WTC11 (cell line): ENCODE data around the gene GDF11. TPM values are rescaled to one million over a fixed set of nuclear protein-coding genes. Genes with fewer than 3 reads are reported as not detected.

Experiments
- ATAC-seq: fragments of 200-7000 bp; cut with Tn5 transposase; 2 replicates; pipeline ENCODE4 v1.10.0; 2021; ENCODE audit warnings: mild to moderate bottlenecking, moderate library complexity
- CTCF ChIA-PET: fragments of 300-600 bp; sonication (Branson Sonifier 250); formaldehyde crosslinking; loops from one replicate; lab custom pipeline; 2021; ENCODE audit warnings: antibody characterized with exemption; lab: Charles Lee
- POLR2A ChIA-PET: fragments of 350-600 bp; sonication (Branson Sonifier 250); formaldehyde crosslinking; loops from one replicate; lab custom pipeline; 2021; ENCODE audit warnings: antibody characterized with exemption; lab: Charles Lee
- DNase-seq: peaks from one replicate; pipeline ENCODE4 v3.0.0; 2021; ENCODE audit warnings: low spot score
- H3K27ac Mint-ChIP-seq: 2 replicates; pipeline ENCODE4 v1.8.0; 2021; ENCODE audit warnings: mixed read lengths
- H3K27me3 Mint-ChIP-seq: 2 replicates; pipeline ENCODE4 v1.8.0; 2021; ENCODE audit warnings: low read depth, mild to moderate bottlenecking, moderate library complexity, mixed read lengths
- H3K36me3 Mint-ChIP-seq: 2 replicates; pipeline ENCODE4 v1.8.0; 2021; ENCODE audit warnings: mixed read lengths
- H3K4me1 Mint-ChIP-seq: 2 replicates; pipeline ENCODE4 v1.8.0; 2022; ENCODE audit warnings: mixed read lengths
- H3K4me3 Mint-ChIP-seq: 2 replicates; pipeline ENCODE4 v1.8.0; 2021; ENCODE audit warnings: mild to moderate bottlenecking, moderate library complexity, mixed read lengths
- H3K9me3 Mint-ChIP-seq: 2 replicates; pipeline ENCODE4 v1.8.0; 2021; ENCODE audit warnings: mixed read lengths
- CBFB ChIP-seq: sonication (generic); formaldehyde crosslinking; IDR thresholded peaks from 2 replicates; pipeline ENCODE4 v1.8.1; 2022; ENCODE audit warnings: mild to moderate bottlenecking, low read depth, missing genetic modification reagents
- CREB1 ChIP-seq: sonication (generic); formaldehyde crosslinking; IDR thresholded peaks from 2 replicates; pipeline ENCODE4 v1.8.0; 2023; ENCODE audit warnings: mild to moderate bottlenecking, missing genetic modification reagents
- CREM ChIP-seq: sonication (generic); formaldehyde crosslinking; IDR thresholded peaks from 2 replicates; pipeline ENCODE4 v1.8.1; 2022; ENCODE audit warnings: mild to moderate bottlenecking, missing genetic modification reagents, moderate library complexity
- FOXJ3 ChIP-seq: sonication (generic); formaldehyde crosslinking; IDR thresholded peaks from 2 replicates; pipeline ENCODE4 v1.9.0; 2021; ENCODE audit warnings: missing genetic modification reagents, mild to moderate bottlenecking, borderline replicate concordance
- GTF2I ChIP-seq: fragments of 250-450 bp; sonication (Bioruptor Pico); conservative IDR thresholded peaks from 2 replicates; pipeline ENCODE4 v1.4.0; 2021; ENCODE audit warnings: mild to moderate bottlenecking
- JAZF1 ChIP-seq: fragments of 250-450 bp; sonication (Bioruptor Pico); IDR thresholded peaks from 2 replicates; pipeline ENCODE4 v1.9.0; 2021; ENCODE audit warnings: moderate library complexity, mild to moderate bottlenecking, inconsistent platforms
- KAT7 ChIP-seq: sonication (generic); formaldehyde crosslinking; IDR thresholded peaks from 2 replicates; pipeline ENCODE4 v1.8.1; 2023; ENCODE audit warnings: missing genetic modification reagents, mild to moderate bottlenecking, borderline replicate concordance
- MXD4 ChIP-seq: fragments of 250-450 bp; sonication (Bioruptor Pico); IDR thresholded peaks from 2 replicates; pipeline ENCODE4 v1.8.0; 2021; ENCODE audit warnings: mild to moderate bottlenecking, moderate library complexity, borderline replicate concordance
- MYBL2 ChIP-seq: sonication (generic); formaldehyde crosslinking; IDR thresholded peaks from 2 replicates; pipeline ENCODE4 v1.8.1; 2023; ENCODE audit warnings: mild to moderate bottlenecking, moderate library complexity, missing genetic modification reagents
- NFATC4 ChIP-seq: fragments of 250-450 bp; sonication (Bioruptor Pico); IDR thresholded peaks from 2 replicates; pipeline ENCODE4 v1.9.0; 2021; ENCODE audit warnings: mild to moderate bottlenecking
- OVOL2 ChIP-seq: fragments of 250-450 bp; sonication (Bioruptor Pico); IDR thresholded peaks from 2 replicates; pipeline ENCODE4 v1.9.0; 2021; ENCODE audit warnings: mild to moderate bottlenecking, borderline replicate concordance
- SP1 ChIP-seq: sonication (generic); formaldehyde crosslinking; conservative IDR thresholded peaks from 2 replicates; pipeline ENCODE4 v1.8.1; 2022; ENCODE audit warnings: missing genetic modification reagents
- TEAD1 ChIP-seq: sonication (generic); formaldehyde crosslinking; IDR thresholded peaks from 2 replicates; pipeline ENCODE4 v1.8.0; 2022; ENCODE audit warnings: mild to moderate bottlenecking, missing genetic modification reagents
- ZNF219 ChIP-seq: sonication (generic); formaldehyde crosslinking; IDR thresholded peaks from 2 replicates; pipeline ENCODE4 v1.8.0; 2023; ENCODE audit warnings: missing genetic modification reagents, mild to moderate bottlenecking, borderline replicate concordance
- ZNF263 ChIP-seq: sonication (generic); formaldehyde crosslinking; IDR thresholded peaks from 2 replicates; pipeline ENCODE4 v1.8.1; 2022; ENCODE audit warnings: low read depth, mild to moderate bottlenecking, moderate library complexity, missing genetic modification reagents
- ZNF416 ChIP-seq: fragments of 250-450 bp; sonication (Bioruptor Pico); IDR thresholded peaks from 2 replicates; pipeline ENCODE4 v1.9.0; 2021; ENCODE audit warnings: mild to moderate bottlenecking, inconsistent platforms
- total RNA-seq: library from RNA; stranded (reverse); gene quantifications from 3 replicates; pipeline ENCODE4 v1.2.3, GENCODE V29; 2021
- TF ChIP-seq, protein P1 (sequence below): sonication (generic); formaldehyde crosslinking; conservative IDR thresholded peaks from 2 replicates; pipeline ENCODE4 v1.8.1; 2023; ENCODE audit warnings: mild to moderate bottlenecking, low read depth, missing genetic modification reagents, moderate library complexity
- TF ChIP-seq, protein P2 (sequence below): sonication (generic); formaldehyde crosslinking; IDR thresholded peaks from 2 replicates; pipeline ENCODE4 v1.8.0; 2023; ENCODE audit warnings: missing genetic modification reagents, mild to moderate bottlenecking, borderline replicate concordance
- TF ChIP-seq, protein P3 (sequence below): fragments of 250-450 bp; sonication (Bioruptor Pico); IDR thresholded peaks from 2 replicates; pipeline ENCODE4 v1.9.0; 2021; ENCODE audit warnings: moderate library complexity, mild to moderate bottlenecking, inconsistent platforms, borderline replicate concordance
- TF ChIP-seq, protein P4 (sequence below): fragments of 200-600 bp; IDR thresholded peaks from 2 replicates; pipeline ENCODE4 v1.8.0; 2022; ENCODE audit warnings: antibody characterized with exemption
- TF ChIP-seq, protein P5 (sequence below): sonication (generic); formaldehyde crosslinking; IDR thresholded peaks from 2 replicates; pipeline ENCODE4 v1.8.0; 2022; ENCODE audit warnings: mild to moderate bottlenecking, missing genetic modification reagents
- TF ChIP-seq, protein P6 (sequence below): sonication (generic); formaldehyde crosslinking; IDR thresholded peaks from 2 replicates; pipeline ENCODE4 v1.8.1; 2022; ENCODE audit warnings: low read depth, mild to moderate bottlenecking, moderate library complexity, missing genetic modification reagents, borderline replicate concordance

GDF11 gene
- total RNA-seq, 1 experiment from 2014 or later, result 16.9 TPM

DNA sequence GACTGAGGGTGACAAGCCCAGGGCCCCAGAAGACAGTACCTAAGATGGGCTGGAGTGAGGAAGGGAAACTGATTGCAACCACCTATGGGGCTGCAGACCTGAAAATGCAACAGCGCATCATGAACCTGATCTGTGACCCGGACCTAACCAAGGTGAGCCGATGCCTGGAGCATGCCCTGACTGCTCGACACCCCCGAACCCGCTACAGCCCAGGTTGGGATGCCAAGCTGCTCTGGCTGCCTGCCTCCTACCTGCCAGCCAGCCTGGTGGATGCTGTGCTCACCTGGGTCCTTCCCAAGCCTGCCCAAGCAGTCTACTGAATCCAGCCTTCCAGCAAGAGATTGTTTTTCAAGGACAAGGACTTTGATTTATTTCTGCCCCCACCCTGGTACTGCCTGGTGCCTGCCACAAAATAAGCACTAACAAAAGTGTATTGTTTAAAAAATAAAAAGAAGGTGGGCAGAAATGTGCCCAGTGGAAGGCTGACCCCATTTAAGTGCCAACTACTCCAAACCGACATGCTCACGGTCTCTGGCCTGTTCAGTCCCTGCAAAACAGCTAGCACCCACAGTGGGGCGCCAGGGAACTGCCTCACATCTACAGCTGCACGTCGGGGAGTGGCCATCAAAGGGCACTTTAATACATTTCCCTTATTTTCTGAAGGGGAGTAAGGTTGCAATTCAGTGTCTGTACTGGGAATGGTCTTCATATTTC is 18.5 kb upstream of the GDF11 start:
- peak; percentile 18 for ATAC-seq
- H3K9me3 Mint-ChIP-seq, result no peaks in the 10 kb centered on the region
- peaks cover 16% of the 10 kb centered on the region for H3K4me1 Mint-ChIP-seq
- no peaks in the 10 kb centered on the region for H3K27me3 Mint-ChIP-seq
- no peak overlapping the region for H3K27ac Mint-ChIP-seq
- H3K4me3 Mint-ChIP-seq, result no peak overlapping the region
- CTCF ChIA-PET, result interaction anchor here (0.5 to 10.8 kb wide), 15 partner anchors 9 to 304 kb away, joined by 3 to 160 read pairs (median 4); partner anchors contain the start of genes BLOC1S1, ITGA7, ORMDL2 and RAB5B
- TF ChIP-seq, protein P1, sequence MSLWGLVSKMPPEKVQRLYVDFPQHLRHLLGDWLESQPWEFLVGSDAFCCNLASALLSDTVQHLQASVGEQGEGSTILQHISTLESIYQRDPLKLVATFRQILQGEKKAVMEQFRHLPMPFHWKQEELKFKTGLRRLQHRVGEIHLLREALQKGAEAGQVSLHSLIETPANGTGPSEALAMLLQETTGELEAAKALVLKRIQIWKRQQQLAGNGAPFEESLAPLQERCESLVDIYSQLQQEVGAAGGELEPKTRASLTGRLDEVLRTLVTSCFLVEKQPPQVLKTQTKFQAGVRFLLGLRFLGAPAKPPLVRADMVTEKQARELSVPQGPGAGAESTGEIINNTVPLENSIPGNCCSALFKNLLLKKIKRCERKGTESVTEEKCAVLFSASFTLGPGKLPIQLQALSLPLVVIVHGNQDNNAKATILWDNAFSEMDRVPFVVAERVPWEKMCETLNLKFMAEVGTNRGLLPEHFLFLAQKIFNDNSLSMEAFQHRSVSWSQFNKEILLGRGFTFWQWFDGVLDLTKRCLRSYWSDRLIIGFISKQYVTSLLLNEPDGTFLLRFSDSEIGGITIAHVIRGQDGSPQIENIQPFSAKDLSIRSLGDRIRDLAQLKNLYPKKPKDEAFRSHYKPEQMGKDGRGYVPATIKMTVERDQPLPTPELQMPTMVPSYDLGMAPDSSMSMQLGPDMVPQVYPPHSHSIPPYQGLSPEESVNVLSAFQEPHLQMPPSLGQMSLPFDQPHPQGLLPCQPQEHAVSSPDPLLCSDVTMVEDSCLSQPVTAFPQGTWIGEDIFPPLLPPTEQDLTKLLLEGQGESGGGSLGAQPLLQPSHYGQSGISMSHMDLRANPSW (CRISPR knock-in tag), result no peak
- TF ChIP-seq TEAD1 (CRISPR knock-in tag), result no peak
- no peak for TF ChIP-seq MXD4 (CRISPR knock-in tag)
- TF ChIP-seq SP1 (CRISPR knock-in tag), result no peak
- TF ChIP-seq, protein P2, sequence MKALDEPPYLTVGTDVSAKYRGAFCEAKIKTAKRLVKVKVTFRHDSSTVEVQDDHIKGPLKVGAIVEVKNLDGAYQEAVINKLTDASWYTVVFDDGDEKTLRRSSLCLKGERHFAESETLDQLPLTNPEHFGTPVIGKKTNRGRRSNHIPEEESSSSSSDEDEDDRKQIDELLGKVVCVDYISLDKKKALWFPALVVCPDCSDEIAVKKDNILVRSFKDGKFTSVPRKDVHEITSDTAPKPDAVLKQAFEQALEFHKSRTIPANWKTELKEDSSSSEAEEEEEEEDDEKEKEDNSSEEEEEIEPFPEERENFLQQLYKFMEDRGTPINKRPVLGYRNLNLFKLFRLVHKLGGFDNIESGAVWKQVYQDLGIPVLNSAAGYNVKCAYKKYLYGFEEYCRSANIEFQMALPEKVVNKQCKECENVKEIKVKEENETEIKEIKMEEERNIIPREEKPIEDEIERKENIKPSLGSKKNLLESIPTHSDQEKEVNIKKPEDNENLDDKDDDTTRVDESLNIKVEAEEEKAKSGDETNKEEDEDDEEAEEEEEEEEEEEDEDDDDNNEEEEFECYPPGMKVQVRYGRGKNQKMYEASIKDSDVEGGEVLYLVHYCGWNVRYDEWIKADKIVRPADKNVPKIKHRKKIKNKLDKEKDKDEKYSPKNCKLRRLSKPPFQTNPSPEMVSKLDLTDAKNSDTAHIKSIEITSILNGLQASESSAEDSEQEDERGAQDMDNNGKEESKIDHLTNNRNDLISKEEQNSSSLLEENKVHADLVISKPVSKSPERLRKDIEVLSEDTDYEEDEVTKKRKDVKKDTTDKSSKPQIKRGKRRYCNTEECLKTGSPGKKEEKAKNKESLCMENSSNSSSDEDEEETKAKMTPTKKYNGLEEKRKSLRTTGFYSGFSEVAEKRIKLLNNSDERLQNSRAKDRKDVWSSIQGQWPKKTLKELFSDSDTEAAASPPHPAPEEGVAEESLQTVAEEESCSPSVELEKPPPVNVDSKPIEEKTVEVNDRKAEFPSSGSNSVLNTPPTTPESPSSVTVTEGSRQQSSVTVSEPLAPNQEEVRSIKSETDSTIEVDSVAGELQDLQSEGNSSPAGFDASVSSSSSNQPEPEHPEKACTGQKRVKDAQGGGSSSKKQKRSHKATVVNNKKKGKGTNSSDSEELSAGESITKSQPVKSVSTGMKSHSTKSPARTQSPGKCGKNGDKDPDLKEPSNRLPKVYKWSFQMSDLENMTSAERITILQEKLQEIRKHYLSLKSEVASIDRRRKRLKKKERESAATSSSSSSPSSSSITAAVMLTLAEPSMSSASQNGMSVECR, result no peak
- TF ChIP-seq CREM (CRISPR knock-in tag), result no peak
- TF ChIP-seq, protein P3, sequence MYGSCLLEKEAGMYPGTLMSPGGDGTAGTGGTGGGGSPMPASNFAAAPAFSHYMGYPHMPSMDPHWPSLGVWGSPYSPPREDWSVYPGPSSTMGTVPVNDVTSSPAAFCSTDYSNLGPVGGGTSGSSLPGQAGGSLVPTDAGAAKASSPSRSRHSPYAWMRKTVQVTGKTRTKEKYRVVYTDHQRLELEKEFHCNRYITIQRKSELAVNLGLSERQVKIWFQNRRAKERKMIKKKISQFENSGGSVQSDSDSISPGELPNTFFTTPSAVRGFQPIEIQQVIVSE, result no peak
- TF ChIP-seq ZNF219 (CRISPR knock-in tag), result no peak
- no peak for TF ChIP-seq NFATC4 (CRISPR knock-in tag)
- TF ChIP-seq, all 79 proteins: peak for 0
- peak; percentile 76 for DNase-seq
- POLR2A ChIA-PET, result interaction anchor here (0.5 kb wide), 1 partner anchor 21 kb away, joined by 3 read pairs; no protein-coding TSS in a partner anchor
- H3K36me3 Mint-ChIP-seq, result peaks cover 20% of the 10 kb centered on the region

DNA sequence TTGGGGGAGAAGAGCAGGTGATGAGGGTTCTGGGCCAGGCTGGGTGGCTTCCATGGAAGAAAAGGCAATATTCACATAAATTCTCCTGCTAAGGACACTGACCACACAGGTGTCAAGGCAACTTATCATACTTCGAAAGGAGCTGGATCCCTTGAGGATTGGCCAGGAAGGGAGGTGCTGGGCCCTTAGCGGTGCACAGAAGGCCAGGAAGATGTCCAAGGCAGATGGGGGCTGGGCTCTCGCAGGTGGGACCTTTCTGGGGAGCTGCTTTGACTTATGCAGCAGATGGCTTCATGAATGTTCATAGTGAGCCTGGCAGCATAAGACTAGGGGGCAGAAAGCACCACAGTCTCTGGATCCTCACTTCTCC is 18.0 kb upstream of the GDF11 start:
- Mint-ChIP-seq H3K4me3 (no peak overlapping the region), H3K27me3 (no peaks in the 10 kb centered on the region), H3K27ac (no peak overlapping the region), H3K36me3 (peaks cover 20% of the 10 kb centered on the region), H3K4me1 (peaks cover 16% of the 10 kb centered on the region), H3K9me3 (no peaks in the 10 kb centered on the region)
- ChIA-PET POLR2A (no interaction called here), CTCF (interaction anchor here (0.5 to 10.8 kb wide), 17 partner anchors 9 to 303 kb away, joined by 3 to 160 read pairs (median 4); partner anchors contain the start of genes BLOC1S1, ITGA7, ORMDL2 and RAB5B)
- DNase-seq (no peak), ATAC-seq (no peak)
- TF ChIP-seq MXD4 (CRISPR knock-in tag) (no peak), FOXJ3 (CRISPR knock-in tag) (no peak), JAZF1 (CRISPR knock-in tag) (no peak), CREB1 (CRISPR knock-in tag) (no peak), ZNF263 (CRISPR knock-in tag) (no peak), ZNF416 (CRISPR knock-in tag) (no peak), CBFB (CRISPR knock-in tag) (no peak), GTF2I (CRISPR knock-in tag) (no peak), MYBL2 (no peak), KAT7 (CRISPR knock-in tag) (no peak), OVOL2 (CRISPR knock-in tag) (no peak)
- TF ChIP-seq, protein P4, sequence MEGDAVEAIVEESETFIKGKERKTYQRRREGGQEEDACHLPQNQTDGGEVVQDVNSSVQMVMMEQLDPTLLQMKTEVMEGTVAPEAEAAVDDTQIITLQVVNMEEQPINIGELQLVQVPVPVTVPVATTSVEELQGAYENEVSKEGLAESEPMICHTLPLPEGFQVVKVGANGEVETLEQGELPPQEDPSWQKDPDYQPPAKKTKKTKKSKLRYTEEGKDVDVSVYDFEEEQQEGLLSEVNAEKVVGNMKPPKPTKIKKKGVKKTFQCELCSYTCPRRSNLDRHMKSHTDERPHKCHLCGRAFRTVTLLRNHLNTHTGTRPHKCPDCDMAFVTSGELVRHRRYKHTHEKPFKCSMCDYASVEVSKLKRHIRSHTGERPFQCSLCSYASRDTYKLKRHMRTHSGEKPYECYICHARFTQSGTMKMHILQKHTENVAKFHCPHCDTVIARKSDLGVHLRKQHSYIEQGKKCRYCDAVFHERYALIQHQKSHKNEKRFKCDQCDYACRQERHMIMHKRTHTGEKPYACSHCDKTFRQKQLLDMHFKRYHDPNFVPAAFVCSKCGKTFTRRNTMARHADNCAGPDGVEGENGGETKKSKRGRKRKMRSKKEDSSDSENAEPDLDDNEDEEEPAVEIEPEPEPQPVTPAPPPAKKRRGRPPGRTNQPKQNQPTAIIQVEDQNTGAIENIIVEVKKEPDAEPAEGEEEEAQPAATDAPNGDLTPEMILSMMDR, result no peak
- TF ChIP-seq, protein P5, sequence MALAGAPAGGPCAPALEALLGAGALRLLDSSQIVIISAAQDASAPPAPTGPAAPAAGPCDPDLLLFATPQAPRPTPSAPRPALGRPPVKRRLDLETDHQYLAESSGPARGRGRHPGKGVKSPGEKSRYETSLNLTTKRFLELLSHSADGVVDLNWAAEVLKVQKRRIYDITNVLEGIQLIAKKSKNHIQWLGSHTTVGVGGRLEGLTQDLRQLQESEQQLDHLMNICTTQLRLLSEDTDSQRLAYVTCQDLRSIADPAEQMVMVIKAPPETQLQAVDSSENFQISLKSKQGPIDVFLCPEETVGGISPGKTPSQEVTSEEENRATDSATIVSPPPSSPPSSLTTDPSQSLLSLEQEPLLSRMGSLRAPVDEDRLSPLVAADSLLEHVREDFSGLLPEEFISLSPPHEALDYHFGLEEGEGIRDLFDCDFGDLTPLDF (CRISPR knock-in tag), result no peak
- TF ChIP-seq, protein P6, sequence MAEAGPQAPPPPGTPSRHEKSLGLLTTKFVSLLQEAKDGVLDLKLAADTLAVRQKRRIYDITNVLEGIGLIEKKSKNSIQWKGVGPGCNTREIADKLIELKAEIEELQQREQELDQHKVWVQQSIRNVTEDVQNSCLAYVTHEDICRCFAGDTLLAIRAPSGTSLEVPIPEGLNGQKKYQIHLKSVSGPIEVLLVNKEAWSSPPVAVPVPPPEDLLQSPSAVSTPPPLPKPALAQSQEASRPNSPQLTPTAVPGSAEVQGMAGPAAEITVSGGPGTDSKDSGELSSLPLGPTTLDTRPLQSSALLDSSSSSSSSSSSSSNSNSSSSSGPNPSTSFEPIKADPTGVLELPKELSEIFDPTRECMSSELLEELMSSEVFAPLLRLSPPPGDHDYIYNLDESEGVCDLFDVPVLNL (CRISPR knock-in tag), result no peak
